AG09309 (cell line): Measurements from ENCODE around the gene DENND6A.
A peak's percentile ranks its signal among the peaks of the same experiment; 100 is the strongest.

Experiments
- DNase-seq: peaks from one replicate; pipeline ENCODE4 v3.0.0-alpha.2; 2010; ENCODE audit warnings: low read depth
- H3K4me3 ChIP-seq: 2 replicates; pipeline ENCODE4 v1.5.1; 2011; ENCODE audit warnings: mild to moderate bottlenecking, low read depth, low read length, moderate library complexity; ENCODE audit not compliant: control insufficient read depth
- CTCF ChIP-seq: IDR thresholded peaks from 2 replicates; pipeline ENCODE4 v1.5.1; 2011; ENCODE audit warnings: mild to moderate bottlenecking, low read depth, low read length, inconsistent platforms; ENCODE audit not compliant: insufficient read depth, control insufficient read depth; ENCODE audit errors: missing control alignments

The DENND6A gene, protein sequence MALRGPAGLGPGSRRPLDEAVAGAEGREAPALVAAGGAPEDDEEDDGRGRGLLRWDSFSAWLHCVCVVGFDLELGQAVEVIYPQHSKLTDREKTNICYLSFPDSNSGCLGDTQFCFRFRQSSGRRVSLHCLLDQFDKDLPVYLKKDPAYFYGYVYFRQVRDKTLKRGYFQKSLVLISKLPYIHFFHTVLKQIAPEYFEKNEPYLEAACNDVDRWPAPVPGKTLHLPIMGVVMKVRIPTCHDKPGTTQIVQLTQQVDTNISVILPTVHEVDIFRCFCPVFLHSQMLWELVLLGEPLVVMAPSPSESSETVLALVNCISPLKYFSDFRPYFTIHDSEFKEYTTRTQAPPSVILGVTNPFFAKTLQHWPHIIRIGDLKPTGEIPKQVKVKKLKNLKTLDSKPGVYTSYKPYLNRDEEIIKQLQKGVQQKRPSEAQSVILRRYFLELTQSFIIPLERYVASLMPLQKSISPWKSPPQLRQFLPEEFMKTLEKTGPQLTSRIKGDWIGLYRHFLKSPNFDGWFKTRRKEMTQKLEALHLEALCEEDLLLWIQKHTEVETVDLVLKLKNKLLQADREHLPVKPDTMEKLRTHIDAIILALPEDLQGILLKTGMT

GRCh38 chr3:57692396-57693147 lies at the start of gene DENND6A:
Gene DENND6A (minus strand): TSS chr3:57693077. CDS start chr3:57693018, 59 bp downstream.
- H3K4me3 ChIP-seq: peak within 1 kb of the TSS; percentile 57
- DNase-seq: peak; percentile 35

GRCh38 chr3:57740027-57740426 lies 47.1 kb upstream of the DENND6A start:
- DNase-seq: no peak
- TF ChIP-seq CTCF: no peak
- H3K4me3 ChIP-seq: no peak overlapping the region

More at GRCh38 chr3:57692396-57693147, at the start of gene DENND6A:
- no peak for TF ChIP-seq CTCF

DNA sequence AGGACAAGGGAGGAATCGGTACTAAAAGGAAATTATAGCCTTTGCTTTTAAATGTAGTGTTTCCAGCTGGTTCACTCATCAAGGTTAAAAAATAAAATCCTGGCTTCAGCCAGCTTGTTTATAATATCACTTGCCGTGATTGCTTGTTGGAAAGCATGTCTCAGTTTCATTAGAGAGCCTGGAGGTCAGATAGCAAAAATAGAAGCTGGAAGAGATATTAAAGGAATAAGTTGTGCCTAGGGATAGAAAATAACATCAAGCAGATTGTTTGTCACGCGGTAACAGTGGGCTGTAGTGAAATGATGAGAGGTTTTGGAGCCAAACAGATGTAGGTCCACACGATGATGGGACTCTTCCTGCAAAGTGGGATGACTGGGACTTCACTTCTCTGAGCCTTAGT lies 45.5 kb upstream of the DENND6A start:
- H3K4me3 ChIP-seq: no peak overlapping the region
- no peak for DNase-seq
- no peak for TF ChIP-seq CTCF

- TF ChIP-seq CTCF: no peak
Observed at GRCh38 chr3:57737840-57738239, 45.0 kb upstream of the DENND6A start.

DNA sequence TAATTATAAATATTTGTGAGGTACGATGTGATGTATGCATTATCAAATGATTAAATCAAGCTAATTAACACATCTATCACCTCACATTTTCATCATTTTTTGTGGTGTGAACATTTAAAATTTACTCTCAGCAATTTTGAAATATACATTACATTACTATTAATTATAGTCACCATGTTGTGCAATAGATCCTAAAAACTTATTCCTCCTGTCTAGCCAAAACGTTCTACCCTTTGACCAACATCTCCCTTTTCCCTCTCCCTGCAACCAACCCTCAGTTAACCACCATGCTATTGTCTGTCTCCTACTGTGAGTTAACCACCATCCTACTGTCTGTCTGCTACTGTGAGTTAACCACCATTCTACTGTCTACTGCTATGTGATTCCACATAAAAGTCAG lies 42.5 kb upstream of the DENND6A start:
- H3K4me3 ChIP-seq: no peak overlapping the region
- DNase-seq: no peak
- no peak for TF ChIP-seq CTCF

More at GRCh38 chr3:57737840-57738239, 45.0 kb upstream of the DENND6A start:
- H3K4me3 ChIP-seq: no peak overlapping the region
- no peak for DNase-seq

DNA sequence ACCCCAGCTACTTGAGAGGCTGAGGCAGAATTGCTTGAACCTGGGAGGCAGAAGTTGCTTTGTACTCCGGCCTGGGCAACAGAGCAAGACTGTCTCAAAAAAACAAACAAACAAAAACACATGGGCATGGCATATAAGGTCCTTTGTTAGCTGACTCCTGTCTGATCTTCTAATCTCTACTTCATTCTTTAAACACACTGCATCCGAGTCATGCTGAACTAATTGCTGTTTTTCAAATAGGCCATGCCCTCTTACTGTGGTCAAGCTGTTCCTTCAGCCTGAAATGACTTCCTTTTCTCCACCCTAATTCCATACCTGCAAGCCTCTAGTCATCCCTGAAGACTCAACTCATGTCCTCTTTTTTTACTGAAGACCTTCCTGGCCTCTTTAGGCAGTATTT lies 40.9 kb upstream of the DENND6A start:
- no peak for DNase-seq
- H3K4me3 ChIP-seq: no peak overlapping the region
- no peak for TF ChIP-seq CTCF
